ENCODE measurements around the gene TSHZ2. TPM values are rescaled to one million over a fixed set of nuclear protein-coding genes. Genes with fewer than 3 reads are reported as not detected.

The TSHZ2 gene
- total and polyA plus RNA-seq, 2 of the 4 experiments (the other 2 are of a cell fraction): under 0.01 to 0.02 TPM

DNA sequence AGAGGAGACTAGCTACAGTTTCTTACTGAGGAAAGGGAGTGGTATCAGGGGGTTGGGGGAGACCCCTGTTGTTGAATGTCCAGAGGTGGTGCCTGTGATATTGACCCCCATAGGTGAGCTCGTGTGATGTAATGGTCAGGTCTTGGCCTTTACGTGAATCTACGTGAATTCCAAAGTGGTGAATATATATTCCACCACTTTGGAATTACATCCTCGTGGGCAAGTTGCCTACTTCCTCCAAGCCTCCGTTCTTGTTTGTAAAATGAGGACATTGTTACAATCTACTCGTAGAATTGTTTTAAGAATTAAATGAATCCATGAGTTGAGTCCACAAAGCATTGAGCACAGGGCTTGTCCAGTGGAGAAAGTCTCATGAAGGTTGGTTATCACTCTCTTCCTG is 47.3 kb downstream of the TSHZ2 start:
- in situ Hi-C loops (cut with MboI; ENCODE audit: low sequenced_read_pairs) (no loop called here), intact Hi-C loops (cut with micrococcal nuclease) (no loop called here), dilution Hi-C loops (cut with HindIII; ENCODE audit: low sequenced_read_pairs, unreplicated experiment) (no loop called here)
- Histone ChIP-seq H4K91ac (ENCODE audit: insufficient read depth, low read depth, low read length) (no peak overlapping the region), H3K56ac (ENCODE audit: extremely low read depth, insufficient read depth, low read length) (no peak overlapping the region), H3K36me3 (ENCODE audit: control insufficient read depth, insufficient read depth, low read length) (no peaks in the 10 kb centered on the region), H3K23ac (ENCODE audit: low read depth, low read length) (no peak overlapping the region), H2BK15ac (ENCODE audit: low read depth, low read length) (no peak overlapping the region), H2BK120ac (ENCODE audit: low read depth, low read length) (no peak overlapping the region), H2AFZ (replicated peaks; ENCODE audit: low read length, poor library complexity) (no peak overlapping the region), H3K9me1 (ENCODE audit: insufficient read depth, low read length) (no peaks in the 10 kb centered on the region), H3K4ac (ENCODE audit: low read depth, low read length) (no peak overlapping the region), H4K5ac (ENCODE audit: low read depth, low read length) (no peak overlapping the region), H3K9me3 (ENCODE audit: control insufficient read depth, insufficient read depth, low read length) (0 out of 2 replicates have a peak, but pooled peaks cover 4% of the 10 kb centered on the region), H4K20me1 (ENCODE audit: insufficient read depth, low read length) (no peaks in the 10 kb centered on the region), H3K79me1 (ENCODE audit: low read depth in 1 of 2, low read length in 2 of 2) (no peaks in the 10 kb centered on the region), H3K14ac (replicated peaks; ENCODE audit: low read depth, low read length) (no peak overlapping the region), H3K27me3 (ENCODE audit: control insufficient read depth, insufficient read depth, low read length) (no peaks in the 10 kb centered on the region), H2BK5ac (ENCODE audit: low read depth, low read length, poor library complexity, severe bottlenecking) (no peak overlapping the region), H3K4me1 (ENCODE audit: control insufficient read depth, insufficient read depth, low read length) (no peaks in the 10 kb centered on the region), H3K9ac (ENCODE audit: low read depth, low read length) (no peak overlapping the region), H2BK20ac (ENCODE audit: low read depth, low read length) (no peak overlapping the region), H3K4me3 (ENCODE audit: insufficient read depth, low read depth, low read length) (no peak overlapping the region), H2AK9ac (replicated peaks; ENCODE audit: low read depth, low read length, poor library complexity) (no peak overlapping the region), H3K4me2 (ENCODE audit: low read depth, low read length) (no peak overlapping the region), H2AK5ac (ENCODE audit: low read depth, low read length) (no peak overlapping the region), H3K27ac (ENCODE audit: insufficient read depth, low read length) (no peak overlapping the region), H3K18ac (ENCODE audit: low read depth, low read length) (no peak overlapping the region), H4K8ac (ENCODE audit: low read depth in 2 of 2, low read length in 2 of 2) (no peak overlapping the region)
- ATAC-seq (ENCODE audit: low read depth) (no peak), DNase-seq (no peak)
- TF ChIP-seq, protein P1, sequence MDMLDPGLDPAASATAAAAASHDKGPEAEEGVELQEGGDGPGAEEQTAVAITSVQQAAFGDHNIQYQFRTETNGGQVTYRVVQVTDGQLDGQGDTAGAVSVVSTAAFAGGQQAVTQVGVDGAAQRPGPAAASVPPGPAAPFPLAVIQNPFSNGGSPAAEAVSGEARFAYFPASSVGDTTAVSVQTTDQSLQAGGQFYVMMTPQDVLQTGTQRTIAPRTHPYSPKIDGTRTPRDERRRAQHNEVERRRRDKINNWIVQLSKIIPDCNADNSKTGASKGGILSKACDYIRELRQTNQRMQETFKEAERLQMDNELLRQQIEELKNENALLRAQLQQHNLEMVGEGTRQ (IDR thresholded peaks at IDR 0.05; ENCODE audit: low read depth, low read length): no peak
- no peak for TF ChIP-seq POLR2A (IDR thresholded peaks at IDR 0.05; ENCODE audit: low read depth, low read length)
- no peak for TF ChIP-seq NFE2L2 (IDR thresholded peaks at IDR 0.05; ENCODE audit: low read depth, low read length)
- TF ChIP-seq RAD21 (IDR thresholded peaks at IDR 0.05; ENCODE audit: low read length): no peak
- TF ChIP-seq RFX5 (IDR thresholded peaks at IDR 0.05; ENCODE audit: low read depth, low read length): no peak
- TF ChIP-seq CHD1 (IDR thresholded peaks at IDR 0.05; ENCODE audit: low read depth, low read length): no peak
- no peak for TF ChIP-seq BHLHE40 (IDR thresholded peaks at IDR 0.05; ENCODE audit: low read depth, low read length)
- TF ChIP-seq MXI1 (IDR thresholded peaks at IDR 0.05; ENCODE audit: borderline replicate concordance, low read depth, low read length): no peak
- TF ChIP-seq CEBPB (IDR thresholded peaks at IDR 0.05; ENCODE audit: low read depth, low read length): no peak
- no peak for TF ChIP-seq MAZ (IDR thresholded peaks at IDR 0.05; ENCODE audit: borderline replicate concordance, low read depth, low read length)
- TF ChIP-seq, protein P2, sequence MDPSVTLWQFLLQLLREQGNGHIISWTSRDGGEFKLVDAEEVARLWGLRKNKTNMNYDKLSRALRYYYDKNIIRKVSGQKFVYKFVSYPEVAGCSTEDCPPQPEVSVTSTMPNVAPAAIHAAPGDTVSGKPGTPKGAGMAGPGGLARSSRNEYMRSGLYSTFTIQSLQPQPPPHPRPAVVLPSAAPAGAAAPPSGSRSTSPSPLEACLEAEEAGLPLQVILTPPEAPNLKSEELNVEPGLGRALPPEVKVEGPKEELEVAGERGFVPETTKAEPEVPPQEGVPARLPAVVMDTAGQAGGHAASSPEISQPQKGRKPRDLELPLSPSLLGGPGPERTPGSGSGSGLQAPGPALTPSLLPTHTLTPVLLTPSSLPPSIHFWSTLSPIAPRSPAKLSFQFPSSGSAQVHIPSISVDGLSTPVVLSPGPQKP (IDR thresholded peaks at IDR 0.05; ENCODE audit: borderline replicate concordance, low read depth, low read length): no peak
- TF ChIP-seq, protein P3, sequence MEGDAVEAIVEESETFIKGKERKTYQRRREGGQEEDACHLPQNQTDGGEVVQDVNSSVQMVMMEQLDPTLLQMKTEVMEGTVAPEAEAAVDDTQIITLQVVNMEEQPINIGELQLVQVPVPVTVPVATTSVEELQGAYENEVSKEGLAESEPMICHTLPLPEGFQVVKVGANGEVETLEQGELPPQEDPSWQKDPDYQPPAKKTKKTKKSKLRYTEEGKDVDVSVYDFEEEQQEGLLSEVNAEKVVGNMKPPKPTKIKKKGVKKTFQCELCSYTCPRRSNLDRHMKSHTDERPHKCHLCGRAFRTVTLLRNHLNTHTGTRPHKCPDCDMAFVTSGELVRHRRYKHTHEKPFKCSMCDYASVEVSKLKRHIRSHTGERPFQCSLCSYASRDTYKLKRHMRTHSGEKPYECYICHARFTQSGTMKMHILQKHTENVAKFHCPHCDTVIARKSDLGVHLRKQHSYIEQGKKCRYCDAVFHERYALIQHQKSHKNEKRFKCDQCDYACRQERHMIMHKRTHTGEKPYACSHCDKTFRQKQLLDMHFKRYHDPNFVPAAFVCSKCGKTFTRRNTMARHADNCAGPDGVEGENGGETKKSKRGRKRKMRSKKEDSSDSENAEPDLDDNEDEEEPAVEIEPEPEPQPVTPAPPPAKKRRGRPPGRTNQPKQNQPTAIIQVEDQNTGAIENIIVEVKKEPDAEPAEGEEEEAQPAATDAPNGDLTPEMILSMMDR (conservative IDR thresholded peaks at IDR 0.05; ENCODE audit: low read depth, low read length): no peak
- no peak for TF ChIP-seq RCOR1 (IDR thresholded peaks at IDR 0.05; ENCODE audit: insufficient replicate concordance, low read length)
- TF ChIP-seq SMC3 (IDR thresholded peaks at IDR 0.05; ENCODE audit: low read depth, low read length): no peak
- ChIA-PET POLR2A (ENCODE audit: unreplicated experiment) (no interaction called here), CTCF (no interaction called here)
- no CpG with 5 or more reads among the region's 6 CpGs for WGBS, 2 experiments (ENCODE audit: extremely low coverage in 2 of 2, insufficient read length in 1 of 2)
- no TSS peak for BruUV-seq (replicated peaks)

Measured in IMR-90 (cell line).